K562 (cell line): Measurements from ENCODE around the gene TMEM69. TPM values are rescaled to one million over a fixed set of nuclear protein-coding genes. Genes with fewer than 3 reads are reported as not detected.

Experiments used
- ATAC-seq: fragments of 200-7000 bp; cut with Tn5 transposase; 3 replicates; pipeline ENCODE4 v1.9.1; 2020; ENCODE audit warnings: moderate library complexity
- BruUV-seq: library from RNA; stranded (reverse); fragments of 400-500 nt; replicated peaks from 2 replicates; lab custom pipeline; 2021; lab: Mats Ljungman, UMichigan
- CTCF ChIA-PET: fragments of 300-600 bp; formaldehyde crosslinking; extraction: SDS; loops from one replicate; lab custom pipeline; 2021; ENCODE audit warnings: low intra/inter-chr PET ratio; lab: Yijun Ruan, JAX
- POLR2A ChIA-PET: fragments of 300-600, 350-650 bp; sonication (Branson Sonifier 250); formaldehyde crosslinking; extraction: SDS; loops from one replicate; lab custom pipeline; 2021; ENCODE audit warnings: antibody characterized with exemption, inconsistent platforms; lab: Yijun Ruan, JAX
- DNase-seq, 4 experiments: peaks; one replicate each; pipeline versions ENCODE4 v3.0.0 to v3.0.0-alpha.2; 2011 to 2018; ENCODE audit warnings: low spot score in 3 of 4, mixed read lengths in 3 of 4; ENCODE audit errors: extremely low read depth in 1 of 4
- FAIRE-seq: peaks from 2 replicates; lab custom pipeline; 2011; peaks lifted over from hg19 to GRCh38; lab: Jason Lieb, UNC
- H2AFZ ChIP-seq: 2 replicates; pipeline ENCODE4 v1.6.0; 2011; ENCODE audit warnings: low read depth, low read length, control low read depth, inconsistent platforms
- H3K27ac ChIP-seq: fragments of 200-600 bp; 3 replicates; pipeline ENCODE4 v1.8.0; 2011; ENCODE audit warnings: low read depth, mild to moderate bottlenecking, control low read depth, inconsistent platforms, low read length, moderate library complexity, mixed read lengths; ENCODE audit errors: extremely low read depth
- H3K27me3 ChIP-seq, 2 experiments: fragments of 300-600 bp in 1 of 2; 2 replicates in 1 of 2; 3 replicates in 1 of 2; pipeline versions ENCODE4 v1.6.0 to v1.8.0; 2011; ENCODE audit warnings: inconsistent platforms in 2 of 2, low read length in 2 of 2, mild to moderate bottlenecking in 1 of 2, mixed read lengths in 1 of 2, moderate library complexity in 1 of 2; ENCODE audit not compliant: control insufficient read depth in 2 of 2, insufficient read depth in 2 of 2
- H3K36me3 ChIP-seq: fragments of 300-600 bp; 3 replicates; pipeline ENCODE4 v1.8.0; 2011; ENCODE audit warnings: mild to moderate bottlenecking, low read length, inconsistent platforms; ENCODE audit not compliant: control insufficient read depth, insufficient read depth
- H3K4me1 ChIP-seq, 2 experiments: fragments of 200-600 bp in 1 of 2; replicated peaks in 1 of 2; 2 replicates in 1 of 2; 3 replicates in 1 of 2; pipeline versions ENCODE4 v1.5.1 to v1.8.0; 2011; ENCODE audit warnings: inconsistent platforms in 2 of 2, low read length in 2 of 2, mild to moderate bottlenecking in 1 of 2, mixed read lengths in 1 of 2, moderate library complexity in 1 of 2; ENCODE audit not compliant: control insufficient read depth in 2 of 2, insufficient read depth in 2 of 2
- H3K4me2 ChIP-seq: 2 replicates; pipeline ENCODE4 v1.6.1; 2011; ENCODE audit warnings: low read length, control low read depth, inconsistent platforms, mixed read lengths; ENCODE audit not compliant: insufficient read depth
- H3K4me3 ChIP-seq: fragments of 200-600 bp; sonication (generic), shearing (Covaris generic); 2 replicates; pipeline ENCODE4 v1.5.1; 2016; ENCODE audit warnings: control low read depth, inconsistent platforms
- H3K79me2 ChIP-seq: fragments of 200-600 bp; 3 replicates; pipeline ENCODE4 v1.8.0; 2011; ENCODE audit warnings: low read length, inconsistent platforms; ENCODE audit not compliant: control insufficient read depth, insufficient read depth
- H3K9ac ChIP-seq, 2 experiments: 2 replicates each; pipeline versions ENCODE4 v1.6.0 to v1.6.1; 2011; ENCODE audit warnings: low read depth in 2 of 2, low read length in 2 of 2, control low read depth in 1 of 2, inconsistent platforms in 1 of 2, mild to moderate bottlenecking in 1 of 2, mixed read lengths in 1 of 2; ENCODE audit not compliant: insufficient read depth in 1 of 2
- H3K9me1 ChIP-seq: one replicate; pipeline ENCODE4 v1.6.0; 2011; ENCODE audit warnings: inconsistent platforms, mild to moderate bottlenecking, low read length, moderate library complexity; ENCODE audit not compliant: control insufficient read depth, insufficient read depth
- H3K9me3 ChIP-seq: replicated peaks from 2 replicates; pipeline ENCODE4 v1.5.1; 2011; ENCODE audit warnings: low read depth, low read length, inconsistent platforms; ENCODE audit not compliant: control insufficient read depth, insufficient read depth
- H4K20me1 ChIP-seq: replicated peaks from 2 replicates; pipeline ENCODE4 v1.6.1; 2011; ENCODE audit warnings: low read length, inconsistent platforms, mixed read lengths; ENCODE audit not compliant: control insufficient read depth, insufficient read depth
- ATF3 ChIP-seq, 2 experiments: fragments of 450-650 bp in 1 of 2; sonication (generic) in 1 of 2; formaldehyde crosslinking in 1 of 2; IDR thresholded peaks in 1 of 2; conservative IDR thresholded peaks in 1 of 2; 2 replicates each; pipeline versions ENCODE4 v1.6.1 to v1.8.1; 2016 to 2023; ENCODE audit warnings: mild to moderate bottlenecking in 2 of 2, moderate library complexity in 2 of 2, inconsistent platforms in 1 of 2, missing genetic modification reagents in 1 of 2
- BACH1 ChIP-seq: fragments of 200-800 bp; sonication (Bioruptor generic); IDR thresholded peaks from 2 replicates; pipeline ENCODE4 v1.6.1; 2016; ENCODE audit warnings: missing genetic modification characterization, missing compliant biosample characterization
- CEBPG ChIP-seq, 3 experiments: fragments of 200-800 bp in 1 of 3; sonication (Bioruptor generic) in 1 of 3; sonication (generic) in 1 of 3; formaldehyde crosslinking in 1 of 3; IDR thresholded peaks in 2 of 3; conservative IDR thresholded peaks in 1 of 3; 2 replicates each; pipeline versions ENCODE4 v1.6.1 to v1.8.0; 2016 to 2022; ENCODE audit warnings: missing compliant biosample characterization in 2 of 3, missing genetic modification characterization in 2 of 3, mild to moderate bottlenecking in 1 of 3, missing genetic modification reagents in 1 of 3
- HMGN3 ChIP-seq: IDR thresholded peaks from 2 replicates; pipeline ENCODE4 v1.6.1; 2011; ENCODE audit warnings: borderline replicate concordance, low read depth, mild to moderate bottlenecking, mixed read lengths, low read length; ENCODE audit not compliant: insufficient read length; ENCODE audit errors: extremely low read depth
- HMGXB4 ChIP-seq: sonication (generic); formaldehyde crosslinking; IDR thresholded peaks from 2 replicates; pipeline ENCODE4 v1.8.1; 2023; ENCODE audit warnings: mild to moderate bottlenecking, missing genetic modification reagents
- MTA1 ChIP-seq: fragments of 450-650 bp; IDR thresholded peaks from 2 replicates; pipeline ENCODE4 v1.6.1; 2017; ENCODE audit warnings: borderline replicate concordance
- RBM22 ChIP-seq: fragments of 200-400 bp; formaldehyde crosslinking; IDR thresholded peaks from 2 replicates; pipeline ENCODE4 v1.6.1; 2018; ENCODE audit warnings: low read length, low read depth; ENCODE audit not compliant: poor library complexity, severe bottlenecking
- TRIM24 ChIP-seq, 2 experiments: fragments of 450-650 bp; IDR thresholded peaks; 2 replicates each; pipeline ENCODE4 v1.6.1; 2016
- ZKSCAN1 ChIP-seq: fragments of 150-350 bp; IDR thresholded peaks from 2 replicates; pipeline ENCODE4 v1.6.1; 2016; ENCODE audit warnings: low read depth, low read length
- WGBS: fragments of 100-300 bp; shearing (Covaris generic); methylation state at CpG from one replicate; pipeline ENCODE4 v1.1.6; 2016; ENCODE audit warnings: low coverage, mixed read lengths; ENCODE audit not compliant: insufficient coverage; ENCODE audit errors: missing lambda C conversion rate; 5-methylcytosine and 5-hydroxymethylcytosine counted together
- in situ Hi-C: fragments of 300-500 bp; cut with MboI; formaldehyde crosslinking; loops from 4 replicates; pipeline ENCODE4 v1.15.0; 2018; ENCODE audit warnings: inconsistent platforms, mixed read lengths
- intact Hi-C: fragments of 100-400 bp; cut with micrococcal nuclease; formaldehyde crosslinking; loops from 2 replicates; pipeline ENCODE4 v1.14.2; 2022
- polyA plus RNA-seq, 8 experiments: library from polyadenylated mRNA; depleted of rRNA in 4 of 8; stranded (reverse) in 5 of 8; unstranded in 3 of 8; fragments of >200 nt; fragmentation: Nextera tagmentation in 2 of 8; fragmentation: Illumina TruSeq in 1 of 8; extraction: Ambion mirVana in 2 of 8; extraction: Trizol in 1 of 8; gene quantifications; 2 replicates each; pipeline versions ENCODE4 v1.2.1 to v1.2.3, GENCODE V29; 2011 to 2014; ENCODE audit warnings: inconsistent platforms in 1 of 8, missing spikeins in 1 of 8
- total RNA-seq, 7 experiments: library from RNA; depleted of rRNA in 6 of 7; stranded (reverse); fragments of >200 nt in 6 of 7; fragmentation: Illumina TruSeq in 2 of 7; extraction: Trizol in 2 of 7; gene quantifications; 2 replicates each; pipeline versions ENCODE4 v1.2.1 to v1.2.3, GENCODE V29; 2011 to 2021; ENCODE audit warnings: low replicate concordance in 1 of 7

Gene TMEM69
- total and polyA plus RNA-seq, 9 of the 15 experiments (the other 6 are each of a cell fraction or from before 2014, with no cell fraction given) = 47.3 to 248 (median 103) TPM

GRCh38 chr1:45669859-45670655, 17.9 kb upstream of the TMEM69 start:
- H3K36me3 ChIP-seq = peaks cover 46% of the 10 kb centered on the region; the same call in 2 of the 3 replicates
- ATAC-seq (no peak), FAIRE-seq (no peak), DNase-seq (no peak)
- no peaks in the 10 kb centered on the region for H3K9me3 ChIP-seq
- intact Hi-C loops = no loop called here
- no peak overlapping the region for H3K4me2 ChIP-seq
- CTCF ChIA-PET = no interaction called here
- peaks cover 98% of the 10 kb centered on the region for H3K79me2 ChIP-seq
- no peak overlapping the region for H3K4me3 ChIP-seq
- no peaks in the 10 kb centered on the region for H3K27me3 ChIP-seq
- TF ChIP-seq RBM22 (no peak), ZKSCAN1 (0 out of 2 replicates have a peak, but pooled peaks have one; percentile 18)
- H4K20me1 ChIP-seq = peaks cover 11% of the 10 kb centered on the region
- H3K9ac ChIP-seq = no peak overlapping the region
- in situ Hi-C loops = no loop called here
- POLR2A ChIA-PET = interaction anchor here (0.6 to 8.9 kb wide), 7 partner anchors 9 to 135 kb away, joined by 3 to 95 read pairs (median 5); partner anchors contain the start of gene GPBP1L1
- TSS peak; percentile 4 for BruUV-seq
- no peak overlapping the region for H2AFZ ChIP-seq
- H3K9me1 ChIP-seq = no peaks in the 10 kb centered on the region
- peaks cover 0 to 3% of the 10 kb centered on the region in 2 experiments; a peak in 1 of 5 replicates for H3K4me1 ChIP-seq
- H3K27ac ChIP-seq = no peak overlapping the region
- WGBS = 66% methylated on average over 6 of the region's 6 CpGs

DNA sequence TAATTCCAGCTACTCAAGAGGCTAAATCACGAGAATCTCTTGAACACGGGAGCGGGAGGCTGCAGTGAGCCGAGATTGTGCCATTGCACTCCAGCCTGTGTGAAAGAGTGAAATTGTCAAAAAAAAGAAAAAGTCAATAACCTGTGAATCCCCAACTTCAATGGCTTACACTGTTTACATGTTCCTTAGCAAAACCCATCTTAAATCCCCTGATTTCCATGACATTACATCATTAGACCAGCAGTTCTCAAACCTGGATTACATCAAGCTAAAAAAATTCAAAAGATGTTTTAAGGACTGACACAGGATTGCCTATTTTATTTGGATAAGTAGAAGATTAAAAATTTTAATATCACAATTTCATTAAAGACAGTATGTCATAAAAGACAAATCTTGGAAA, 14.0 kb upstream of the TMEM69 start:
- POLR2A ChIA-PET = interaction anchor here (0.6 to 8.9 kb wide), 7 partner anchors 9 to 360 kb away, joined by 3 to 95 read pairs (median 6); partner anchors contain the start of gene GPBP1L1
- H4K20me1 ChIP-seq = peaks cover 28% of the 10 kb centered on the region
- CTCF ChIA-PET = no interaction called here
- no peak overlapping the region for H3K27ac ChIP-seq
- BruUV-seq = no TSS peak
- in situ Hi-C loops (no loop called here), intact Hi-C loops (no loop called here)
- peaks cover 95% of the 10 kb centered on the region for H3K79me2 ChIP-seq
- 87% methylated on average over 4 of the region's 4 CpGs for WGBS
- no peak overlapping the region for H3K4me2 ChIP-seq
- H3K9ac ChIP-seq = no peak overlapping the region
- peaks cover under 1 to 3% of the 10 kb centered on the region in 2 experiments; a peak in 1 of 5 replicates for H3K4me1 ChIP-seq
- ATAC-seq (no peak), DNase-seq (no peak), FAIRE-seq (no peak)
- H3K4me3 ChIP-seq = no peak overlapping the region
- no peaks in the 10 kb centered on the region for H3K9me1 ChIP-seq
- no peaks in the 10 kb centered on the region for H3K27me3 ChIP-seq
- H2AFZ ChIP-seq = no peak overlapping the region
- no peaks in the 10 kb centered on the region for H3K9me3 ChIP-seq
- peaks cover 60% of the 10 kb centered on the region; the same call in 2 of the 3 replicates for H3K36me3 ChIP-seq
- peak; percentile 24; the same call in 1 of the 2 replicates for TF ChIP-seq ATF3 (IDR thresholded peaks at IDR 0.05)
- no peak for TF ChIP-seq ATF3 (CRISPR knock-in tag; conservative IDR thresholded peaks at IDR 0.05)
- TF ChIP-seq BACH1 = no peak
- TF ChIP-seq MTA1 = no peak
- no peak for TF ChIP-seq CEBPG (CRISPR knock-in tag; IDR thresholded peaks at IDR 0.05)
- TF ChIP-seq CEBPG (tag; conservative IDR thresholded peaks at IDR 0.05 in 1 of 2, IDR thresholded peaks at IDR 0.05 in 1 of 2) = peak; percentile 19 to 71; a peak in 2 of 4 replicates
- peak in 1 of 2 experiments; percentile 28; a peak in 1 of 4 replicates for TF ChIP-seq TRIM24 (IDR thresholded peaks at IDR 0.05)
- no peak for TF ChIP-seq HMGN3
- TF ChIP-seq HMGXB4 (CRISPR knock-in tag) = no peak
